Measurements from ENCODE around the gene UROC1.
A peak's percentile ranks its signal among the peaks of the same experiment; 100 is the strongest.

Gene UROC1

GRCh38 chr3:126522363-126522788 lies 4.8 kb upstream of the UROC1 start:
- Histone ChIP-seq H3K9ac (no peak overlapping the region), H3K79me2 (no peaks in the 10 kb centered on the region), H3K27me3 (ENCODE audit: control insufficient read depth, insufficient read depth, low read length) (peaks cover 3% of the 10 kb centered on the region), H2AFZ (no peak overlapping the region), H3K9me3 (ENCODE audit: control insufficient read depth, low read length) (no peaks in the 10 kb centered on the region), H3K4me1 (peaks cover 5% of the 10 kb centered on the region), H3K36me3 (ENCODE audit: control insufficient read depth, insufficient read depth, low read length) (no peaks in the 10 kb centered on the region), H3K27ac (no peak overlapping the region), H3K4me2 (ENCODE audit: low read length) (no peak overlapping the region), H3K4me3 (ENCODE audit: low read depth, low read length) (no peak overlapping the region)
- TF ChIP-seq CTCF (IDR thresholded peaks at IDR 0.05), result peak; percentile 95

GRCh38 chr3:126521122-126521891 lies 3.7 kb upstream of the UROC1 start:
- Histone ChIP-seq H3K4me2 (ENCODE audit: low read length) (no peak overlapping the region), H3K9ac (no peak overlapping the region), H2AFZ (no peak overlapping the region), H3K27ac (no peak overlapping the region), H3K27me3 (ENCODE audit: control insufficient read depth, insufficient read depth, low read length) (peaks cover 3% of the 10 kb centered on the region), H3K79me2 (no peaks in the 10 kb centered on the region), H3K4me1 (peaks cover 5% of the 10 kb centered on the region), H3K36me3 (ENCODE audit: control insufficient read depth, insufficient read depth, low read length) (no peaks in the 10 kb centered on the region), H3K4me3 (ENCODE audit: low read depth, low read length) (no peak overlapping the region), H3K9me3 (ENCODE audit: control insufficient read depth, low read length) (no peaks in the 10 kb centered on the region)
- TF ChIP-seq CTCF (IDR thresholded peaks at IDR 0.05), result no peak

- H3K36me3 ChIP-seq (ENCODE audit: control insufficient read depth, insufficient read depth, low read length), result no peaks in the 10 kb centered on the region
- no peak overlapping the region for H3K4me2 ChIP-seq (ENCODE audit: low read length)
- H3K79me2 ChIP-seq, result no peaks in the 10 kb centered on the region
- TF ChIP-seq CTCF (IDR thresholded peaks at IDR 0.05), result no peak
- peaks cover 5% of the 10 kb centered on the region for H3K4me1 ChIP-seq
- H3K27ac ChIP-seq, result no peak overlapping the region
- no peak overlapping the region for H3K9ac ChIP-seq
- H3K9me3 ChIP-seq (ENCODE audit: control insufficient read depth, low read length), result no peaks in the 10 kb centered on the region
- no peak overlapping the region for H3K4me3 ChIP-seq (ENCODE audit: low read depth, low read length)
- no peak overlapping the region for H2AFZ ChIP-seq
- peaks cover 3% of the 10 kb centered on the region for H3K27me3 ChIP-seq (ENCODE audit: control insufficient read depth, insufficient read depth, low read length)
These were observed 2.2 kb upstream of the UROC1 start for GRCh38 chr3:126519506-126520455.

- H3K27ac ChIP-seq, result no peak overlapping the region
- no peak overlapping the region for H3K9ac ChIP-seq
- no peak overlapping the region for H2AFZ ChIP-seq
- TF ChIP-seq CTCF (IDR thresholded peaks at IDR 0.05), result no peak
- H3K4me1 ChIP-seq, result peaks cover 3% of the 10 kb centered on the region
- no peaks in the 10 kb centered on the region for H3K36me3 ChIP-seq (ENCODE audit: control insufficient read depth, insufficient read depth, low read length)
- no peaks in the 10 kb centered on the region for H3K9me3 ChIP-seq (ENCODE audit: control insufficient read depth, low read length)
- H3K79me2 ChIP-seq, result no peaks in the 10 kb centered on the region
- H3K27me3 ChIP-seq (ENCODE audit: control insufficient read depth, insufficient read depth, low read length), result peaks cover 3% of the 10 kb centered on the region
- H3K4me3 ChIP-seq (ENCODE audit: low read depth, low read length), result no peak overlapping the region
- H3K4me2 ChIP-seq (ENCODE audit: low read length), result no peak overlapping the region
These were observed 1.2 kb upstream of the UROC1 start for GRCh38 chr3:126518779-126519177.
